HCT116 (cell line): ENCODE measurements around the gene MTMR12. TPM values are rescaled to one million over a fixed set of nuclear protein-coding genes. Genes with fewer than 3 reads are reported as not detected.
A peak's percentile ranks its signal among the peaks of the same experiment; 100 is the strongest.

ENCODE experiments used
- ATAC-seq: fragments of 200-7000 bp; cut with Tn5 transposase; 2 replicates; pipeline ENCODE4 v1.9.1; 2020; ENCODE audit warnings: mild to moderate bottlenecking, moderate library complexity
- BruUV-seq: library from RNA; stranded (reverse); fragments of 400-500 nt; replicated peaks from 2 replicates; lab custom pipeline; 2021; lab: Mats Ljungman, UMichigan
- CTCF ChIA-PET: fragments of 300-600 bp; sonication (Branson Sonifier 250); formaldehyde crosslinking; loops from one replicate; lab custom pipeline; 2021; ENCODE audit warnings: antibody characterized with exemption; lab: Charles Lee
- POLR2A ChIA-PET: fragments of 300-600, 350-600 bp; sonication (Branson Sonifier 250); formaldehyde crosslinking; loops from one replicate; lab custom pipeline; 2021; ENCODE audit warnings: antibody characterized with exemption; lab: Charles Lee
- RAD21 ChIA-PET, 2 experiments: fragments of 300-600 bp; sonication (Branson Sonifier 250); formaldehyde crosslinking; loops; one replicate each; lab custom pipeline; 2023; ENCODE audit warnings: low total read pairs in 2 of 2; ENCODE audit not compliant: uncharacterized antibody in 2 of 2, unreplicated experiment in 2 of 2, low non-redundant PET in 1 of 2; lab: Charles Lee
- DNase-seq: peaks from one replicate; pipeline ENCODE4 v3.0.0-alpha.2; 2010; ENCODE audit warnings: low read depth, low spot score
- H2AFZ ChIP-seq: fragments of 200-600 bp; shearing (Covaris generic), sonication (generic); 2 replicates; pipeline ENCODE4 v1.6.1; 2017; ENCODE audit warnings: low read depth, mixed run types, mixed read lengths, antibody characterized with exemption, low read length; ENCODE audit not compliant: poor library complexity, severe bottlenecking
- H3K27ac ChIP-seq: 2 replicates; pipeline ENCODE4 v1.5.1; 2012; ENCODE audit warnings: low read depth, low read length
- H3K27me3 ChIP-seq: fragments of 200-600 bp; sonication (generic); 2 replicates; pipeline ENCODE4 v1.6.1; 2016; ENCODE audit warnings: mixed run types, low read length, mixed read lengths; ENCODE audit not compliant: insufficient read depth
- H3K36me3 ChIP-seq, 2 experiments: fragments of 200-500 bp in 1 of 2; fragments of 200-600 bp in 1 of 2; sonication (Bioruptor generic) in 1 of 2; sonication (generic) in 1 of 2; 2 replicates each; pipeline versions ENCODE4 v1.5.1 to v1.6.1; 2014 to 2016; ENCODE audit warnings: low read length in 2 of 2, inconsistent platforms in 1 of 2, mixed read lengths in 1 of 2, mixed run types in 1 of 2; ENCODE audit not compliant: insufficient read depth in 2 of 2, control insufficient read depth in 1 of 2
- H3K4me1 ChIP-seq, 2 experiments: fragments of 200-600 bp in 1 of 2; sonication (generic) in 1 of 2; 2 replicates each; pipeline versions ENCODE4 v1.5.1 to v1.6.1; 2012 to 2017; ENCODE audit warnings: low read length in 2 of 2, inconsistent platforms in 1 of 2, mild to moderate bottlenecking in 1 of 2, mixed read lengths in 1 of 2, mixed run types in 1 of 2, moderate library complexity in 1 of 2; ENCODE audit not compliant: insufficient read depth in 2 of 2, control insufficient read depth in 1 of 2
- H3K4me2 ChIP-seq: fragments of 200-600 bp; sonication (generic); 2 replicates; pipeline ENCODE4 v1.6.1; 2017; ENCODE audit warnings: mixed run types, low read length, mixed read lengths
- H3K4me3 ChIP-seq, 2 experiments: fragments of 200-600 bp in 1 of 2; sonication (generic) in 1 of 2; replicated peaks in 1 of 2; 2 replicates each; pipeline ENCODE4 v1.5.1; 2011 to 2016; ENCODE audit warnings: low read length in 2 of 2, control low read depth in 1 of 2, low read depth in 1 of 2, mild to moderate bottlenecking in 1 of 2, mixed read lengths in 1 of 2, mixed run types in 1 of 2
- H3K79me2 ChIP-seq: fragments of 200-600 bp; sonication (generic); 2 replicates; pipeline ENCODE4 v1.6.1; 2017; ENCODE audit warnings: mild to moderate bottlenecking, mixed run types, low read length, moderate library complexity, mixed read lengths; ENCODE audit not compliant: insufficient read depth
- H3K9ac ChIP-seq: fragments of 200-600 bp; sonication (generic); 2 replicates; pipeline ENCODE4 v1.6.1; 2016; ENCODE audit warnings: low read length, mixed read lengths
- H3K9me2 ChIP-seq: fragments of 200-600 bp; sonication (generic), shearing (Covaris generic); 2 replicates; pipeline ENCODE4 v1.6.1; 2017; ENCODE audit warnings: mixed run types, mild to moderate bottlenecking, moderate library complexity; ENCODE audit not compliant: insufficient read depth
- H3K9me3 ChIP-seq, 2 experiments: fragments of 200-500 bp in 1 of 2; fragments of 200-600 bp in 1 of 2; sonication (Bioruptor generic) in 1 of 2; sonication (generic) in 1 of 2; 2 replicates each; pipeline ENCODE4 v1.6.1; 2014 to 2017; ENCODE audit warnings: low read length in 2 of 2, mixed read lengths in 2 of 2, inconsistent platforms in 1 of 2, low read depth in 1 of 2, mild to moderate bottlenecking in 1 of 2, mixed run types in 1 of 2, moderate library complexity in 1 of 2; ENCODE audit not compliant: control insufficient read depth in 1 of 2, insufficient read depth in 1 of 2
- H4K20me1 ChIP-seq: fragments of 200-600 bp; sonication (generic), shearing (Covaris generic); 2 replicates; pipeline ENCODE4 v1.6.1; 2017; ENCODE audit warnings: mixed run types, mild to moderate bottlenecking, moderate library complexity; ENCODE audit not compliant: insufficient read depth
- EGR1 ChIP-seq: IDR thresholded peaks from 2 replicates; pipeline ENCODE4 v1.6.1; 2012; ENCODE audit warnings: low read depth
- ELF1 ChIP-seq: IDR thresholded peaks from 2 replicates; pipeline ENCODE4 v1.6.1; 2012; ENCODE audit warnings: low read depth, borderline replicate concordance
- FOSL1 ChIP-seq: IDR thresholded peaks from 2 replicates; pipeline ENCODE4 v1.6.1; 2012; ENCODE audit warnings: low read depth
- JUND ChIP-seq: IDR thresholded peaks from 2 replicates; pipeline ENCODE4 v1.6.1; 2012
- SP1 ChIP-seq: IDR thresholded peaks from 2 replicates; pipeline ENCODE4 v1.6.1; 2012; ENCODE audit warnings: low read depth
- TCF7L2 ChIP-seq: IDR thresholded peaks from 2 replicates; pipeline ENCODE4 v1.7.0; 2011; ENCODE audit warnings: borderline replicate concordance, inconsistent platforms; ENCODE audit not compliant: insufficient read depth, insufficient read length; ENCODE audit errors: extremely low read depth
- YY1 ChIP-seq: IDR thresholded peaks from 2 replicates; pipeline ENCODE4 v1.6.1; 2011; ENCODE audit warnings: low read length, low read depth, moderate library complexity, mild to moderate bottlenecking; ENCODE audit not compliant: insufficient replicate concordance; ENCODE audit errors: extremely low read depth
- intact Hi-C: fragments of 100-400 bp; cut with micrococcal nuclease; formaldehyde crosslinking; loops from 2 replicates; pipeline ENCODE4 v1.10.0; 2022
- total RNA-seq: library from RNA; stranded (reverse); gene quantifications from one replicate; pipeline ENCODE4 v1.2.1, GENCODE V29; 2021; ENCODE audit not compliant: unreplicated experiment
- TF ChIP-seq, protein P1 (sequence below): IDR thresholded peaks from 2 replicates; pipeline ENCODE4 v1.6.1; 2012
- TF ChIP-seq, protein P2 (sequence below): IDR thresholded peaks from 2 replicates; pipeline ENCODE4 v1.6.1; 2011; ENCODE audit warnings: mild to moderate bottlenecking, low read length, moderate library complexity; ENCODE audit not compliant: insufficient replicate concordance; ENCODE audit errors: extremely low read depth
- TF ChIP-seq, protein P3 (sequence below), 3 experiments: fragments of 200-600 bp in 1 of 3; sonication (generic) in 1 of 3; IDR thresholded peaks in 2 of 3; conservative IDR thresholded peaks in 1 of 3; 2 replicates each; pipeline ENCODE4 v1.5.1; 2012 to 2017; ENCODE audit warnings: low read depth in 2 of 3, low read length in 2 of 3, antibody characterized with exemption in 1 of 3, borderline replicate concordance in 1 of 3, control low read depth in 1 of 3, mild to moderate bottlenecking in 1 of 3, mixed read lengths in 1 of 3, mixed run types in 1 of 3, moderate library complexity in 1 of 3; ENCODE audit not compliant: insufficient read depth in 1 of 3

Gene MTMR12
- total RNA-seq, 1 experiment from 2014 or later = 27.3 TPM

DNA sequence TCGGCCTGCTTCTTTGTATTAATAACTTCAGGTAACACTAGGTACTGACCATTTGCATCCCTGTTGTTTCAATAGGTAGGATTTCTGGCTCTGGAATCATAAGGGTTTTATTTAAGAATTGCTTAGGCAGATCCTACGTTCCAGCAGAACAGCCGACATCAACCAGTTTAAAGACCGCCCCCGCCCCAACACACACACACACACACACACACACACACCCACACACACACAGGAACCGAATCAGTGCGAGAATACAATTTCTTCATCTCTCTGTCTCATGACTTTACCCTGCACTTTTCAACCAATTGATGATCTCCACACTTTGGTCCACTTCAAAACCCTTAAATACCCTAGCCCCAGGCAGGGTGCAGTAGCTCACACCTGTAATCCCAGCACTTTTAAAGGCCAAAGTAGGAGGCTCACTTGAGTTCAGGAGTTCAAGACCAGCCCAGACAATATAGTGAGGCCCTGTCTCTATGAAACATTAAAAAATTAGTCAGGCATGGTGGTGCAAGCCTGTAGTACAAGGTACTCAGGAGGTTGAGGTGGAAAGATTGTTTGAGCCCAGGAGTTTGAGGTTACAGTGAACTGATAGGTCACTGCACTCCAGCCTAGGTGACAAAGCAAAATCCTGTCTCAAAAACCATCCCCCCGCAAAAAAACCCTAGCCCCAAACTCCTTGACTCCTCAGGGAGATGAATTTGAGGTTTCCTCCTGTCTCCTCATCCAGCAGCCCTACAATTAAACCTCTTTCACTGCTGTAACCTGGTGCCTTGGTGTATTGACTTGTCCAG lies 2.7 kb upstream of the MTMR12 start:
- no peaks in the 10 kb centered on the region for H3K27me3 ChIP-seq
- H3K9ac ChIP-seq = no peak overlapping the region
- no peaks in the 10 kb centered on the region for H3K9me3 ChIP-seq
- POLR2A ChIA-PET = no interaction called here
- no peak overlapping the region for H3K4me3 ChIP-seq
- no TSS peak for BruUV-seq
- intact Hi-C loops = no loop called here
- no peak overlapping the region for H2AFZ ChIP-seq
- no peak overlapping the region for H3K27ac ChIP-seq
- no peak overlapping the region for H3K4me2 ChIP-seq
- H4K20me1 ChIP-seq = no peaks in the 10 kb centered on the region
- peaks cover 6 to 13% of the 10 kb centered on the region in 2 experiments; a peak in 2 of 4 replicates for H3K4me1 ChIP-seq
- RAD21 ChIA-PET = no interaction called here
- DNase-seq (no peak), ATAC-seq (no peak)
- no peaks in the 10 kb centered on the region for H3K9me2 ChIP-seq
- CTCF ChIA-PET = interaction anchor here (1.4 kb wide), 1 partner anchor 14 kb away, joined by 4 read pairs; no protein-coding TSS in a partner anchor
- no peak for TF ChIP-seq FOSL1
- no peaks in the 10 kb centered on the region for H3K36me3 ChIP-seq
- H3K79me2 ChIP-seq = peaks cover 15% of the 10 kb centered on the region

DNA sequence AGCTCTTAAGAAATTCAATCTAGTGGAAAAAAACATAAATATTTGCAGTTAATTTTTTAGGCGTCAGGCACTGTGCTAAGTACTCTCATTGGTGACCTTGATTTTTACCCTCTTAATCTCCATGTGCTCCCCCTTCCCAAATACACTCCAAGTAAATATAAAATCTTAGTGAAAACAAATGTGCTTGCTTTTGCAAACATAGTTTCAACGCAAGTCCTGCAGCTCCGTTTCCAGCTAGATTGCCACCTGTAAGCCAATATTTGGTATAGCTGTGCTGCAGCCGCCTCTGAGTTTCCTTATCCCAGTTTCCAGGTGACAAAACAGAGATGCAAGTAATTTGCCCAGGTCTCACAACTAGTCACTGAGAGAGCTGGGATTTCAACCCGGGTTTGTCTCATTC lies 1.9 kb upstream of the MTMR12 start:
- Histone ChIP-seq H3K79me2 (peaks cover 23% of the 10 kb centered on the region), H3K4me3 (no peak overlapping the region), H3K4me2 (peak overlapping the region; percentile 75; the same call in 1 of the 2 replicates), H3K9me2 (no peaks in the 10 kb centered on the region), H3K27me3 (no peaks in the 10 kb centered on the region), H3K9ac (no peak overlapping the region), H3K27ac (no peak overlapping the region), H2AFZ (no peak overlapping the region), H3K36me3 (no peaks in the 10 kb centered on the region), H3K9me3 (no peaks in the 10 kb centered on the region), H4K20me1 (no peaks in the 10 kb centered on the region), H3K4me1 (peaks cover 6 to 13% of the 10 kb centered on the region in 2 experiments; a peak in 2 of 4 replicates)
- DNase-seq (no peak), ATAC-seq (no peak)
- RAD21 ChIA-PET = no interaction called here
- intact Hi-C loops = no loop called here
- CTCF ChIA-PET = interaction anchor here (1.4 kb wide), 1 partner anchor 15 kb away, joined by 4 read pairs; no protein-coding TSS in a partner anchor
- TSS peak; percentile 44 for BruUV-seq
- POLR2A ChIA-PET = no interaction called here
- TF ChIP-seq, protein P1, sequence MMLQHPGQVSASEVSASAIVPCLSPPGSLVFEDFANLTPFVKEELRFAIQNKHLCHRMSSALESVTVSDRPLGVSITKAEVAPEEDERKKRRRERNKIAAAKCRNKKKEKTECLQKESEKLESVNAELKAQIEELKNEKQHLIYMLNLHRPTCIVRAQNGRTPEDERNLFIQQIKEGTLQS = no peak
- TF ChIP-seq SP1 = no peak
- TF ChIP-seq TCF7L2 = no peak
- TF ChIP-seq YY1 = no peak
- TF ChIP-seq, protein P2, sequence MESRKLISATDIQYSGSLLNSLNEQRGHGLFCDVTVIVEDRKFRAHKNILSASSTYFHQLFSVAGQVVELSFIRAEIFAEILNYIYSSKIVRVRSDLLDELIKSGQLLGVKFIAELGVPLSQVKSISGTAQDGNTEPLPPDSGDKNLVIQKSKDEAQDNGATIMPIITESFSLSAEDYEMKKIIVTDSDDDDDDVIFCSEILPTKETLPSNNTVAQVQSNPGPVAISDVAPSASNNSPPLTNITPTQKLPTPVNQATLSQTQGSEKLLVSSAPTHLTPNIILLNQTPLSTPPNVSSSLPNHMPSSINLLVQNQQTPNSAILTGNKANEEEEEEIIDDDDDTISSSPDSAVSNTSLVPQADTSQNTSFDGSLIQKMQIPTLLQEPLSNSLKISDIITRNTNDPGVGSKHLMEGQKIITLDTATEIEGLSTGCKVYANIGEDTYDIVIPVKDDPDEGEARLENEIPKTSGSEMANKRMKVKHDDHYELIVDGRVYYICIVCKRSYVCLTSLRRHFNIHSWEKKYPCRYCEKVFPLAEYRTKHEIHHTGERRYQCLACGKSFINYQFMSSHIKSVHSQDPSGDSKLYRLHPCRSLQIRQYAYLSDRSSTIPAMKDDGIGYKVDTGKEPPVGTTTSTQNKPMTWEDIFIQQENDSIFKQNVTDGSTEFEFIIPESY = no peak
- TF ChIP-seq, protein P3, sequence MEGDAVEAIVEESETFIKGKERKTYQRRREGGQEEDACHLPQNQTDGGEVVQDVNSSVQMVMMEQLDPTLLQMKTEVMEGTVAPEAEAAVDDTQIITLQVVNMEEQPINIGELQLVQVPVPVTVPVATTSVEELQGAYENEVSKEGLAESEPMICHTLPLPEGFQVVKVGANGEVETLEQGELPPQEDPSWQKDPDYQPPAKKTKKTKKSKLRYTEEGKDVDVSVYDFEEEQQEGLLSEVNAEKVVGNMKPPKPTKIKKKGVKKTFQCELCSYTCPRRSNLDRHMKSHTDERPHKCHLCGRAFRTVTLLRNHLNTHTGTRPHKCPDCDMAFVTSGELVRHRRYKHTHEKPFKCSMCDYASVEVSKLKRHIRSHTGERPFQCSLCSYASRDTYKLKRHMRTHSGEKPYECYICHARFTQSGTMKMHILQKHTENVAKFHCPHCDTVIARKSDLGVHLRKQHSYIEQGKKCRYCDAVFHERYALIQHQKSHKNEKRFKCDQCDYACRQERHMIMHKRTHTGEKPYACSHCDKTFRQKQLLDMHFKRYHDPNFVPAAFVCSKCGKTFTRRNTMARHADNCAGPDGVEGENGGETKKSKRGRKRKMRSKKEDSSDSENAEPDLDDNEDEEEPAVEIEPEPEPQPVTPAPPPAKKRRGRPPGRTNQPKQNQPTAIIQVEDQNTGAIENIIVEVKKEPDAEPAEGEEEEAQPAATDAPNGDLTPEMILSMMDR (IDR thresholded peaks at IDR 0.05 in 2 of 3, conservative IDR thresholded peaks at IDR 0.05 in 1 of 3; ENCODE audit: borderline replicate concordance in 1 of 3, insufficient read depth in 1 of 3, low read depth in 2 of 3, low read length in 2 of 3) = no peak
- no peak for TF ChIP-seq JUND
- TF ChIP-seq EGR1 = no peak
- no peak for TF ChIP-seq ELF1
- TF ChIP-seq FOSL1 = no peak
